Measurements from ENCODE around the gene DOK7.

GRCh38 chr4:3420956-3421355, 42.1 kb upstream of the DOK7 start:
- TF ChIP-seq EZH2 (IDR thresholded peaks at IDR 0.05; ENCODE audit: low read length, missing control alignments): no peak
- no peak for TF ChIP-seq CTCF (conservative IDR thresholded peaks at IDR 0.05 in 1 of 2, IDR thresholded peaks at IDR 0.05 in 1 of 2; ENCODE audit: low read depth in 1 of 2, low read length in 2 of 2)

All from fibroblast of lung (primary cell).